Panc1 (cell line): ENCODE measurements around the gene EPS8L2. TPM values are rescaled to one million over a fixed set of nuclear protein-coding genes. Genes with fewer than 3 reads are reported as not detected.

Source experiments
- ATAC-seq: fragments of 200-7000 bp; cut with Tn5 transposase; 2 replicates; pipeline ENCODE4 v1.9.1; 2020; ENCODE audit warnings: mild to moderate bottlenecking, moderate library complexity
- BruUV-seq: library from RNA; stranded (reverse); fragments of 400-500 nt; replicated peaks from 2 replicates; lab custom pipeline; 2021; lab: Mats Ljungman, UMichigan
- CTCF ChIA-PET: fragments of 300-600 bp; sonication (Branson Sonifier 250); formaldehyde crosslinking; loops from one replicate; lab custom pipeline; 2022; ENCODE audit warnings: antibody characterized with exemption; lab: Charles Lee
- POLR2A ChIA-PET: fragments of 300-600 bp; sonication (Branson Sonifier 250); formaldehyde crosslinking; loops from one replicate; lab custom pipeline; 2022; ENCODE audit warnings: antibody characterized with exemption; lab: Charles Lee
- DNase-seq: peaks from one replicate; pipeline ENCODE4 v3.0.0-alpha.2; 2010; ENCODE audit warnings: low read depth, low spot score
- H3K27ac ChIP-seq: 2 replicates; pipeline ENCODE4 v1.5.1; 2011; ENCODE audit warnings: mild to moderate bottlenecking, low read length, inconsistent platforms
- H3K27me3 ChIP-seq: fragments of 200-500 bp; sonication (Bioruptor generic); 2 replicates; pipeline ENCODE4 v1.6.0; 2014; ENCODE audit warnings: low read length, inconsistent platforms; ENCODE audit not compliant: control insufficient read depth, insufficient read depth
- H3K36me3 ChIP-seq: fragments of 200-500 bp; sonication (Bioruptor generic); 2 replicates; pipeline ENCODE4 v1.5.1; 2014; ENCODE audit warnings: inconsistent platforms, mild to moderate bottlenecking, low read length, moderate library complexity; ENCODE audit not compliant: control insufficient read depth, insufficient read depth
- H3K4me1 ChIP-seq: 2 replicates; pipeline ENCODE4 v1.5.1; 2011; ENCODE audit warnings: inconsistent platforms, mild to moderate bottlenecking, low read length, moderate library complexity; ENCODE audit not compliant: control insufficient read depth, insufficient read depth
- H3K4me3 ChIP-seq, 2 experiments: 2 replicates each; pipeline ENCODE4 v1.5.1; 2011 to 2012; ENCODE audit warnings: low read depth in 2 of 2, low read length in 2 of 2, mild to moderate bottlenecking in 2 of 2, inconsistent platforms in 1 of 2, moderate library complexity in 1 of 2
- H3K9me3 ChIP-seq: fragments of 200-500 bp; sonication (Bioruptor generic); 2 replicates; pipeline ENCODE4 v1.5.1; 2014; ENCODE audit warnings: low read depth, mild to moderate bottlenecking, inconsistent platforms, low read length, moderate library complexity; ENCODE audit not compliant: control insufficient read depth, insufficient read depth
- CTCF ChIP-seq: fragments of 450-650 bp; IDR thresholded peaks from 2 replicates; pipeline ENCODE4 v1.5.1; 2017; ENCODE audit warnings: mild to moderate bottlenecking
- POLR2AphosphoS5 ChIP-seq: IDR thresholded peaks from 2 replicates; pipeline ENCODE4 v1.6.1; 2012; ENCODE audit warnings: mild to moderate bottlenecking, low read depth, low read length, moderate library complexity
- REST ChIP-seq, 2 experiments: IDR thresholded peaks; 2 replicates each; pipeline ENCODE4 v1.6.1; 2011 to 2012; ENCODE audit warnings: low read depth in 2 of 2, control low read depth in 1 of 2, low read length in 1 of 2, mild to moderate bottlenecking in 1 of 2, moderate library complexity in 1 of 2; ENCODE audit not compliant: insufficient read depth in 1 of 2
- SIN3A ChIP-seq: IDR thresholded peaks from 2 replicates; pipeline ENCODE4 v1.6.1; 2012; ENCODE audit warnings: low read depth, mild to moderate bottlenecking, low read length, moderate library complexity, borderline replicate concordance; ENCODE audit not compliant: insufficient read depth
- TCF7L2 ChIP-seq: IDR thresholded peaks from 2 replicates; pipeline ENCODE4 v1.6.1; 2011; ENCODE audit warnings: mild to moderate bottlenecking, low read depth, low read length, inconsistent platforms
- in situ Hi-C: cut with HindIII; loops from 2 replicates; pipeline ENCODE4 v1.10.0; 2016; ENCODE audit warnings: low sequenced_read_pairs, low pct_unique_long_range_greater_than_20kb
- intact Hi-C: fragments of 100-400 bp; cut with micrococcal nuclease; formaldehyde crosslinking; loops from one replicate; pipeline ENCODE4 v1.10.0; 2022; ENCODE audit not compliant: unreplicated experiment
- total RNA-seq: library from RNA; stranded (reverse); gene quantifications from one replicate; pipeline ENCODE4 v1.2.1, GENCODE V29; 2021; ENCODE audit not compliant: unreplicated experiment

Gene EPS8L2
- total RNA-seq, 1 experiment from 2014 or later: 256 TPM

- H3K27ac ChIP-seq: peak overlapping the region; percentile 79
- POLR2A ChIA-PET: interaction anchor here (0.8 kb wide), 1 partner anchor 24 kb away, joined by 15 read pairs; no protein-coding TSS in a partner anchor
- CTCF ChIA-PET: no interaction called here
Observed at GRCh38 chr11:702462-703461, 3.3 kb upstream of the EPS8L2 start.

GRCh38 chr11:703506-703905, 2.5 kb upstream of the EPS8L2 start:
- ChIA-PET POLR2A (interaction anchor here (0.6 to 0.8 kb wide), 2 partner anchors 9 to 23 kb away, joined by 4 to 15 read pairs; partner anchors contain the start of gene DEAF1), CTCF (interaction anchor here (0.8 kb wide), 1 partner anchor 25 kb away, joined by 3 read pairs; no protein-coding TSS in a partner anchor)
- Histone ChIP-seq H3K4me3 (no peak overlapping the region), H3K27me3 (no peaks in the 10 kb centered on the region), H3K9me3 (no peaks in the 10 kb centered on the region), H3K27ac (peak overlapping the region; percentile 79), H3K4me1 (peaks cover 58% of the 10 kb centered on the region), H3K36me3 (no peaks in the 10 kb centered on the region; the same call in 1 of the 2 replicates)
- intact Hi-C loops: no loop called here
- in situ Hi-C loops: no loop called here
- no peak for DNase-seq
- BruUV-seq: TSS peak; percentile 72
- ATAC-seq: no peak
- no peak for TF ChIP-seq SIN3A
- TF ChIP-seq POLR2AphosphoS5: no peak
- TF ChIP-seq REST (IDR thresholded peaks at IDR 0.05; ENCODE audit: insufficient read depth in 1 of 2, low read depth in 2 of 2, low read length in 1 of 2): no peak
- no peak for TF ChIP-seq TCF7L2
- no peak for TF ChIP-seq CTCF

More at GRCh38 chr11:702462-703461, 3.3 kb upstream of the EPS8L2 start:
- TF ChIP-seq SIN3A (no peak), POLR2AphosphoS5 (peak; percentile 79)
- Histone ChIP-seq H3K27me3 (no peaks in the 10 kb centered on the region), H3K4me1 (peaks cover 58% of the 10 kb centered on the region), H3K4me3 (no peak overlapping the region), H3K9me3 (no peaks in the 10 kb centered on the region), H3K36me3 (no peaks in the 10 kb centered on the region; the same call in 1 of the 2 replicates)
- ATAC-seq (peak; percentile 43), DNase-seq (no peak)
- intact Hi-C loops (no loop called here), in situ Hi-C loops (no loop called here)
- no TSS peak for BruUV-seq
